Fibroblast of peridontal ligament (primary cell): ENCODE measurements around the gene FBXW4.
A peak's percentile ranks its signal among the peaks of the same experiment; 100 is the strongest.
"Not testable (repeated sequence)": the region's sequence is repeated elsewhere in the genome, so short reads cannot be mapped to it uniquely, and the experiment has no call there.

Source experiments
- DNase-seq: peaks from one replicate; pipeline ENCODE4 v3.0.0-alpha.2; 2010; ENCODE audit errors: extremely low read depth

FBXW4 gene

DNA sequence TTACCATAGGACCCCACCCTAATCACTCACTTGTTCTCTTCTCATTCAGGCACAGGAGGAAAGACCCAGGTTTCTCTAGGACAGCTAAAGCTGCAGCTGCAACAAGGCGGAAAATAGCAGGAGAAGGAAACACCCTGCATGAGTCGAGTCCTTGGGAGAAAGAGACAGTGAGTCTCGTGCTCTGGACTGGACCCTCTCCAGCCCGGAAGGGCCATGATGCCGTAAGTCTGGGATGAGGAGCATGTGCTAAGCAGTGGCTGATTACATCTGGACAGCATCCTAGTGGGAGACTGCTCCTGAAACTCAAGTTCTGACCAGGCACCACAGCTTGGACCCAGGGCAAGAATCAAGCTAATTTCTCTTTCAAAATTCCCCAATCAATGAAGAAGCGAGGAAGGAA lies 39.4 kb downstream of the FBXW4 start:
- DNase-seq, result peak; percentile 20

DNA sequence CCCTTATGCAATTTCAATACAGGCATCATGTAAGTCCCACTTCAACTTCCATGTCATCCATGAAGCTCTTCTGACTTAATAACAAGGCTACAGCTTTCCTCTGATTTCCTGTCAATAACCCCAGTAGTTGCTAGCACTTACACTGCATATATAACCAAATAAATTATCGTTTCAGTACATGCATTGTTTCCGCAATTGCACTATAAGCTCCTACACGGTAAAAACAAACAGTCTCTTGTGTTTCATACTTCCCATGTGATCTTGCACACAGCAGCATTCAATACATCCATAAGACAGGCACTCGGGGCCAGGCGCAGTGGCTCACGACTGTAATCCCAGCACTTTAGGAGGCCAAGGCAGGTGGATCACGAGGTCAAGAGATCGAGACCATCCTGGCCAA lies 41.4 kb downstream of the FBXW4 start:
- no peak for DNase-seq

DNA sequence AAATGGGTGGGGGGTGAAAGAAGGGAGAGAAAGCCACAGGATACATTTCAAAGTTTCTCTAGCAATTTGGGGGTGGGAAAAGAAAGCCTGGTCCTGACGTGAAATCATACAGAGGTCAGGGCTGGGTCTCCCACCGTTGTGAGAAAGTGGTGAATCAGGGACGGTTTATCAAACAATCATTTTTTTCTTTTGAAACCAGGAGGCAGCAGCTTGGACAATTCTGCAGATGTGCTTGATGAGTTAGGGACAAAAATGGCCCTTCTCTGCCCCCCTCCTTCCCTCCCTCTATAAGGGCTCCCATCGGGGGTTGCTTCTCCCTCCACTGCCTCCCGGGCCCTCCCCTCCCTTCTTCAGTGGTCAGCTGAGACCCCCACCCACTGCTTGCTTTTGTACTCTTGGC lies 43.6 kb downstream of the FBXW4 start:
- no peak for DNase-seq

DNA sequence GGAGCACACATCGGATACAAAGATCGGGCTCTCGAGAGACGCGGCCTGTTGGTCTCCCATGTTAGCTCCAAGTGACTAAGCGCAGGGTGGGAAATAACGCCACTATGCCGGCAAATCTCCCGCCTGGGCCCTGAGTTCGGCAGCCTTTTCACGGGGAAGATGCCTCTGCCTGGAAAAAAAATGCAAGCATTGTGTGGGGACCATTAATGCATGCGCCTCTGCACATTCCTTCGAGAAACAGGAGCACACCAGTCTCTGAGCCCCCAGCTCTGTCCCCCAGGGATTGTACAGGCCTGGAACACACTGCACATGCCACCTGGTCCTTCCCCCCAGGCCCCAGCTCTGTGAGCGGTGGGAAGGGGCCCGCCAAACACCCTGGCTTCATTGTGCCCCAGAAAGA lies 44.1 kb downstream of the FBXW4 start:
- DNase-seq, result no peak

DNA sequence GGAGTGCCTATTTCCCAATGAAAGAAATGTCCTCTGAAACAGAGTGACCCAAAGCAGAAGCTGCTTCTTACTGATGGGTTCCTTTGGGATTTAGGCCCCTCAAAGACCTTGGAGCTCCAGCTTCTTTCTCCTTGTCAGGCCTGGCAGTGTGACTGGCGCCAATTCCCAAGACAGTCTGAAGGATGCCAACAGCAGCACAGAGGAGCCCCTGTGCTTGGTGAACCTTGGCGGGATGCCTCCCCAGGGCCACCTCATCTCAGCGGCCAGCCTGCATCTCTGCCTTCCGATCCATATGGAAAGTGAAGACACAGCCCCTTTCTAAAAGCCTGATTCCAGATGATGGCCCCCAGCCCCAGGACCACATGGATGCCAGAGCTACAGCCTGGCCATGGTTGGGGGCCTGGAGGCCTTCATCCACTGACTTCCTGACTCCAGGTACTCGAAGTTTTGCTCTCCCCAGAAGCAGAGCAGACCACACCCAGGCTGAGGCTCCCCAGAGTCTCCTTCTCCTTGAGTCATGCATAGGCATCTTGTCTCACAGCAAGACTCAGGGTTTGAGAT lies 45.4 kb downstream of the FBXW4 start:
- DNase-seq, result no peak

DNA sequence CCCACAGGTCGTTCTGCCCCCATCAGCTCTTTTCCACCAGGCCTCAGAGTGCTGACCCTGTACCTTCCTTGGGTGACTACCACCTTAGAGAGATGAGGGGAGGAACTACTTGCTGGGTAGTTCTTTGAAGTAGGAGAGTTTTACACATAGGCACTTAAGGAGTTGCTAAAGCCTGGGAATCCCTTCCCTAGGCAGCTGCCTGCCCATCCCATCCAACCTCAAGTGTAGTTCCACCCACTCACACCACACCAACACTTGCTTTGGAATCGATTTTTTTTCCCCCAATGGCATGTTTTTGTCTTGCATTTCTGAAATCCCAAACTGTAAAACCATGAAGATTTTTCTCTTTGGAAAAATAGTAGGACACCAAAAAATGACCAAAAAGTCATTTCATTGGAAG lies 47.7 kb downstream of the FBXW4 start:
- DNase-seq, result no peak

DNA sequence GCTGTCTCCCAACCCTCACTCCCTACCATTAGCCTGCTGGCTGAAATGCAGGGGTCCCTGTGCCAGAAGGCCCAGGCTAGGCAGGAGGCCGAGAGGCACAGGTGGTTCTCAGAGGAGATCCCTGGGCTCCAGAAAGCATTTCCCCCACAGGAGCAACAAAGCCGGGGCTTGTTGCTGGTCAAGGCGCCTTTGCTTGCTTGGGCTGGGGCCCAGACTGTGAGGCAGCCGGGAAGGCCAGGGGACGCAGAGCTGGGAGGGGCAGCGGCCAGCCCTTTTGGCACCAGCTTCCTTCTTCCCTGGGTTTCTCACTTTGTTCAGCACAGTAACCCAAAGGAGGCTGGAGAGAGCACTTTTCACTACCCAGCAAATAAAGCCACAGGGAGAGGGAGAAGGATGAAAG lies 48.6 kb downstream of the FBXW4 start:
- DNase-seq, result no peak

DNA sequence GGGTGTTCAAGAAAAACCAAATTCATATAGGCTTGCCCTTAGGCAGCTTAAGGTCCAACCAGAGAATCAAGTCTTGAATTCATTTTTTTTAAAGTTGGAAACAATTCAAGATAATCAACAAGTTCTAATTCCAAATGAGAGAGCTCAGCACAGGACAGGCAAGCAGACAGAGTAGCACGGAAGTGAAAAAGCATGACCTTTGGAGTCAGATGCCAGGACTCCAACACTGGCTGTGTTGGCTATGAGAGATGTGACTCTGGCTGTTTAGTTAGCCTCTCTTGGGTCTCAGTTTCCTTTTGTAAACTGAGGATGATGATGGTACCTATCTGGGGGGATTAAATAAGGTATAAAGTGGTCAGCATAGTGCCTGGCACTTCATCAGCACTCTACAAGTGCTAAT lies 49.3 kb downstream of the FBXW4 start:
- no peak for DNase-seq

DNA sequence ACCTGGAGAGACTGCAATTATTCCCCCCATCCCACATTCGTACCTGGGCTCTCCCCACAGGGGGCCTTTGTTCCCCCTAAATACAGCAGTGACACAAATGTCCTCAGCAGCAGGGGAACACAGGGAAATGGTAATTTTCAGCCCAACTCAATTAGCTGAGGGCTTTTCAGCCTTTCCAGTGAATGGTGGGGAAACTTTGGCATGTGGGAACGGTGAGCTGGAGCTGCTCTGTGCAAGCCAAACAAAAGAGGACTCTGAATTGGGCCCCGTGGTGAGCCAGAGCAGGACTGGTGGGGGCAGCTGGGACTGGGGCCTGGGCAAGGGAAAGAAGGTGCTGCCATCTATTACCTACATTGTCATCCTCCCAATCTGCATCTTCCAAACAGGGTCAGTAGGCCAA lies 51.0 kb downstream of the FBXW4 start:
- no peak for DNase-seq

DNA sequence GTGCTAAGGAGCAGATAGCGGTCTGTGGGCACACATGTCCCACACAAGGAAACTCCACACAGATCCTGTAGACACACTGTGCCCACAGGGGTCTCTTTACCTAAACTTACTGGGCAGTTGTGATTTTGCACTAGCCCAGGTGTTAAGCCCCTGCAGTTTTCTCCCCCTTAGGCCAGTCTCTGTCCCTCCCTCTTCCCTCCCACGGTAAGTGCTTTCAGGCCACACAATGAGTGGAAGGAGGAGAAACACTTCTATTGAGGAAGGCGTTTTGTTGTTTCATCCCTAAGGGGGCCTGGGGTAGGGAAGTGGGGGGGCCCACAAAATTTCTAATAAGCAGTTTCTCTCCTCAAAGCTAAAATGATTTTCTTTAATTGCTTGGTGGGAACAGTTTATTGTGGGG lies 51.4 kb downstream of the FBXW4 start:
- DNase-seq, result no peak

DNA sequence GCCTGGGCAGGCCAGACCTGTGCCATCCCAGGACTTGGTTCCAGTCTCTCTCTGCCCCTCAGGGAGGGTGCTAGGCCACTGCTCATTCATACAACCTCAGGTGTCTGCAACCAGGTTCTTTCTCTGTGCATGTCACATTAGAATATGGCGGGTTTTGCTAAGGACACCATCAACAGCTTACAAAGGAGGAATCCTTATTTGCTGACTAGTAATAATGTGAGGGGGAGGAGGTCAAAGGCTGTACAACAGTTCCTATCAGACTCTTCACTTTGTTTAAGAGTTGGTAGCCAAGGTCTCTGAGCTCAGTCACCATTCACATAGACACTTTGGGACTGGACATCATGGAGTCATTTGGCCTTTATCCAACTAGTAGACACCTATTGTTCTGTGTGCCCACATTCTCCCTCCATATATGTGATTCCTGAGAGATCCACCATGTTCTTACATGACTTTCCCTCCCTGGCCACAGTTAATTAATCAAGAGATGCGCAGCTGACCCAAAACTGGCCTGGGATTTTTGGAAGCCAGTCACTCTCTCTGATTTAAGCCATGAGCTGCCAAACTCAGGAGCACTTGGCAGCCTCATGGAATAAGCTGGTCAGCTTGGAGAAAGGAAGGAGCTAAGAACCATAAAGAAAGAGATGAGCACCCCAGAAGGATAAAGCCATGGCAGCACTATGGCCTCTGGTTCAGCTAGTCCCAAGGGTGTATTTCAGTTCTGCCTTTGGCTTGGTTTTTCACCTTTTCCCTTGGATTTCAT lies 55.6 kb downstream of the FBXW4 start:
- no peak for DNase-seq

DNA sequence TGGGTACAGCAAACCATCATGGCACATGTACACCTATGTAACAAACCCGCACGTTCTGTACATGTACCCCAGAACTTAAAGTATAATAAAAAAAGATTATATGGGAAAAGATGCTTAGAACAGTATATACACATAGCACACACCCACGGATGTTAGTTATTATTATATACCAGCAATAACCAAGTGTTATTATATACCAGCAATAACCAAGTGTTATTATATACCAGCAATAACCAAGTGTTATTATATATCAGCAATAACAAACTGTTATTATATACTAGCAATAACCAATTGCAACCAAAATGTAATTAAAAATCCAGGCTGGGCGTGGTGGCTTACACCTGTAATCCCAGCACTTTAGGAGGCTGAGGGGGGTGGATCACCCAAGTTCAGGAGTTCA lies 61.5 kb downstream of the FBXW4 start:
- DNase-seq, result not testable (repeated sequence)

DNA sequence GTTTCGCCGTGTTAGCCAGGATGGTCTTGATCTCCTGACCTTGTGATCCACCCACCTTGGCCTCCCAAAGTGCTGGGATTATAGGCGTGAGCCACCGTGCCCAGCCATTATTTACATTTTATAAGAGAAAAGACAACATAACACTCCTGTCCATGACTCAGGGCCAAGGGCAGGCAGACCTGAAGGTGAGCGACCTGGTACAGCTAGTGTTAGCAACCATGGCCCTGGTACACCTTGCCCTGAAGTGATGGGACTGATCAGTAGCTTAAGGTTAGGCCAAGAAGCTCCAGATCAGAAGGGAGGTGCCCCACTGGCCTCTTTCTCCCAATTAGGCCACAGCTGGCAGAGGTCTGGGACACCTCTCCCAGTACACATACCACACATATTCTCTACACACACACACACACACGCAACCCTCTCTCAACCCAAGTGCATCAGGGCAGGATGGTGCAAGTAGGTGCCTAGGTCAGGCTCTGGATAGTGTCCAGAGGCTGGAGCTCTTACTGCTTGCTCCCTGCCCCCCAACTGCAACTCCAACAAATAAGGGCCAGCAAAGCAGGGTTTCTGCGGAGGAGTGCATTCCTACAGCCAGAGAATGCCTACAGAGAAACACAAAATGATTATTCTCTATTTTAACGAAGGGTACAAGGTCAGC lies 63.0 kb downstream of the FBXW4 start:
- no peak for DNase-seq

DNA sequence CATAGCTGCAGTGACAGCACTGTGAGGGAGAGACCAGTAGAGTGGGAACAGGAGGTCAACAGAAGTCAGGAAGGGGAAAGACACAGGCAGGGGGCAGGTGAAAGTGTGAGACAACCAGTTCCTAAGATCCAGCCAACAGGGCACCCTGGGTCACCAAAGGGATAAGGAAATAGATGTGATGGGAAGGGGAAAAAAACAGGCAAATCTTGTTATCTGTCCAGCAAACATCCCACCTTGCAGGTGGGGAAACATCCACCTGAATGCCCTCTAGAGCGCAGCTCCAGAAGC lies 64.4 kb downstream of the FBXW4 start:
- DNase-seq, result no peak

DNA sequence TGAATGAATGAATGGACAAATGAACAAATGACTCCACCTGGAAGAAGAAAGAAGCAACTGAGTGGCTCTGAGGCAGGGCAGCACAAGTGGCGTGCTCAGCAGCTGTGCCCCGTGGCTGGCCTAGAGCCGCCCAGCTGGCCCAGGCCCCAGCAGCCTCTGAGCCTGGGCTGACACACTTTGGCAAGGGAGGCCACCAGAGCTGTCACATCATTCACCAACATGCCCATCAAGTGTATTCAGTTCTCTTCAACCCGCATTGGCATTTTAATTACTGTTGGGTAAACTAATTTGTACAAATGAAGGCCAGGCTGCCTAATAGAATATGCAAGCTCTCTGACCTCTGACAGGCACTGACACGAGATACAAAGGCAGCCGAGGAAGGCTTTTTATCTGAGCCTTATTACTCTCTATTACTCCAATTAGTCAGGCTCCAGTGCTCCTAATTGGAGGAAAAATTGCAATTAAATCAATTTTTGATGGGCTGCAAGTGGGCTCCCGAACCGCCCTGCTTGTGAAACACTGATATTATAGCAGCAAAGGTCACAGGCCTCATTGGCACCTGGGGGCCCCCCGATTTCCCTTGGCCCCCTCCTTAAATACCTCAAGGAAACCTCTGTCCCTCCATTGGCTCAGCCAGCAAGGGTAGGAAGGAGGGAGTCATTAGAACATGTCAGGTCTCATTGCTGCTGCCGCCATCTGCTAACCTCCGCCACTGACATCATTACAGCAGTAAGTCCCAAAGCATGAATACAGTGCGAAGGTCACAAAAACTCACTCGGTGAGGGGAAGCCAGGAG lies 64.9 kb downstream of the FBXW4 start:
- DNase-seq, result no peak

DNA sequence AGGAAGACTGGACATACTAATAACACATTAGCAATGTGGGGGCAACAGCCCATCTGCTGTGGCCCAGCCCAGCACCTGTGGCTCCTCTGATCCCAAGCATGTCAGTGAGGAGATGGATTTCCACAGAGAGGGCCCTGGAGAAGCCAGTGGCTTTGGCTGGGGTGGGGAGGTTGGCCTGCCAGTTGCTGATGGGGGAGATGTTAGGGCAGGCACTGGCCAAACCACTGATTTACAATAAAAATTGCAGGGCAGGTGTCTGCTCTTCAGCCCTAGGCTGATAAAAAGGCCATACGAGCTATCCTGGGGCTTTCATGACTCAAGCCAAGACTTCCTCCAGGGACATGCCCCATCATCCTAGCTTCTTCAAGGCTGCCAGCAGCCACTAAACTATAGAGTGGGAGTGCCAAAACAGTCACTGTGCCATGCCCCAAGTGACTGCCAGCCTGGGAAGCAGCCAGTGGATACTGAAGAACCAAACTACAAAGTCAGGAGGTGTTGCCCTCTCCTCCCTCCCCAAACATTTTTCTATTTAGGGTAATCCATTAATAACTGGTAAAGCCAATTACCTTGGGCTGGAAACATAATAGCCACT lies 69.1 kb downstream of the FBXW4 start:
- DNase-seq, result no peak

DNA sequence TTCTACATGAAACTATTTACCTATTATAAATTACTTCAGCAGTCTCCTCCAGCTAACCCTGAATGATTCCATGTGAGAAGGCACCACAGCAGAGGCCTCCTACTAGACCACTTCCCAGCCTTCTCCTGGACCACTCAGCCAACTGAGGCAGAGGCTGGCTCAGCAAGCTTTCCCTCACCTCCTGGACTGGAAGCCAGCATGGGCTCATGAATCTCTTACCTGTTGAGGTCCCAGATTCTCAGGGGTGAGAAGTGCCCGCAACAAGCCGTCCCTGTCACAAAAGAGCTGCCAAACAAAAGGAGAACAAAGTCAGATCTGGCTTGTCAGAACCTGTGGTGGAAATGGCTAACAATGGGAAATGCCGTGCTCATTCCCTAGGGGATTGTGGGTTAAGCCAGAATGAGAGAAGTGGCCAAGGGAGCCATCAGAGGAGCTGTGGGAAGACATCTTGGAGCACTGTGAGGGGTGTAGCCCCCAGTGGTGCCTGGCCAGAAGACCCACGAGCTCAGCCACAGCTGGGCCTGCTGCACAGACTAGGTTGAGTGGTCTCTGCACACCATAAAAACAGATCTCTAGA lies 70.4 kb downstream of the FBXW4 start:
- DNase-seq, result peak; percentile 16

DNA sequence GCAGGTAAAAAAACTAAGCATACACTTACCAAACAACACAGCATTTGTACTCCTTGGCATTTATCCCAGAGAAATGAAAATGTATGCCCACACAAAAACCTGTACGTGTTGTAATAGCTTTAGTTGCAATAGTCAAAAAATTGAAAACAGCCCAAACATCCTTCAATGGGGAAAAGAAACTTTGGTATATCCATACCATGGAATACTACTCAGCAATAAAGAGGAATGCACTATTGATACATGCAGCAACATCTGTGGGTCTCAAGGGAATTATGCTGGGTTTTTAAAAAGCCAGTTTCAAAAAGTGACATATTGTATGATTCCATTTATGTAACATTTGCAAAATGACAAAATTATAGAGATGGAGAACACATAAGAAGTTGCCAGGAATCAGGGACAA lies 71.4 kb downstream of the FBXW4 start:
- no peak for DNase-seq

DNA sequence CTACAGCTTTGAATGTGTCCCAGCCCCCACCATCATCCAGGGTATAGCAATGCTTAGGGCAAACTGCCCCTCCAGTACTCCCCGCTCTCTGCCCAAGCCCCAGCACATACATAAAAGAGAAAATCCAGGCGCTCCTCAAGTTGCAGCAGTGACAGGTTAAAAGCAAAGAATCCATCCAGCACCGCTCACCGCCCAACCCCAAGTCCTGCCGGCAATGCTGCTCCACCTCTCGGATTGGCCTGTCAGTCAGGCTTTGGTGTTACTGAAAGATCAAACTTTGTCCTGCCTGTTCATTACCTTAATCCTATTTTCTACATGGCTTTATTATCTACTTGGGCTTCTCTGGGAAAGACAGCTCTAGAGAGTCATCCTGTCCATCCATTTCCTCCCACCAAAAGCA lies 75.0 kb downstream of the FBXW4 start:
- DNase-seq, result no peak

DNA sequence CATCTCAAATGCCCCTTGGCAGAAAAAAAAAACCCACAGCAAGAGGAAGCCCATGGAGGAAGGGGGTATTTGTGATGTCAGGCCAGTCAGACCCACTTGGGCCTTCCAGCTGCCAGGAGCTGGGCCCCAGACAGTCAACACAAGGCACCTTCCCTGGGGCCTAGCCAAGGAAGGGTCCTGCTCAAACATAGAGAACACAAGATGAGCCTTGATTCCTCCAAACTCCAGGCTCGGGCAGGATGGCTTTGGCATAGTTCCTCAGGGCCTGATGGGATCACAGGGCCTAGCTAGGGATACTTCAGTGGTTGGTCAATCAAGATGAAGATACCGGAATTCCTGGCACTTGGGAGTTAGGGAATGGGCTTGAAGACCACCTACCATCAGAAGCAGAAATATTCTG lies 76.1 kb downstream of the FBXW4 start:
- DNase-seq, result no peak

DNA sequence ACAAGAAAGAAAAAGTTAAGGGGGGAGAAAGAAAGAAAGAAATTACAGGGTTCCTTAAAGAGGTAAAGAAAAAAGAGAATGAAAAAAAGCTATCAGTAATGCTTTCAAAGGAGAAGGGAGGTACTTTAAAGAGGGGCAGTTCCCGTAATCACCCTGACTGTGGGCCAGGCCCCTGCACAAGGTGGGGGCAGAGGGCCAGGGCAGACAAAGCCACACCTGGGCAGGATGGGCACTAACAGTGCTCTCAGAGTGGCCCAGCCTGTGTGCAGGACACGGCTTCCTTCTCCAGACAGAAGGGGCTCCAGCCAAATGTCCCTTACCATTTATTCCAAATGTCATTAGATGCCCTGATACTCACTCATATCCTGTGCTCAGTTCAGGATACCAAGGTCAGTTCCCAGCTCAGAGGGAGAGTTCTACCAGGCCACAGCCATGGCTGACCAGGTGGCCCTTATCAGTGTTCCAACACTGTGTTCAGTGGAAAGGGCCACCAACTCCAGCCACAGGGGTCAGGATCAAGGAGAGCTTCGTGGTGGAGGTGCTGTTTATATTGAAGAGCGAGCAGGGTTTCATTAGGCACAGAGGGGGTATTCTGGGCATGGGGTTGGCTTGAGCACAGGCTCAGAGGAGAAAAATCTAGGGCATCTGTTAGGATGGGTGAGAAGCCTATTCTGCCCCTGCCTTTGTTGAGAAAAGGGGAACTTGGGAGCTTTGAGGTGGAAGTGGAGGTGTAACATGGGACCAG lies 77.0 kb downstream of the FBXW4 start:
- no peak for DNase-seq
